ENCODE results near the gene MST1R.

MST1R gene

GRCh38 chr3:49883998-49884397 lies 19.7 kb downstream of the MST1R start:
- no peak for TF ChIP-seq CTCF (IDR thresholded peaks at IDR 0.05; ENCODE audit: low read depth, low read length)

GRCh38 chr3:49882166-49882565 lies 21.5 kb downstream of the MST1R start:
- no peak for DNase-seq (ENCODE audit: extremely low read depth, low read depth)
- no peak for TF ChIP-seq CTCF (IDR thresholded peaks at IDR 0.05; ENCODE audit: low read depth, low read length)

More at GRCh38 chr3:49883998-49884397, 19.7 kb downstream of the MST1R start:
- DNase-seq (ENCODE audit: extremely low read depth, low read depth) = no peak

- DNase-seq (ENCODE audit: extremely low read depth, low read depth) = no peak
- no peak for TF ChIP-seq CTCF (IDR thresholded peaks at IDR 0.05; ENCODE audit: low read depth, low read length)
Observed at GRCh38 chr3:49880581-49881315, 22.9 kb downstream of the MST1R start.

GRCh38 chr3:49879721-49880120 lies 24.0 kb downstream of the MST1R start:
- DNase-seq (ENCODE audit: extremely low read depth, low read depth) = no peak
- TF ChIP-seq CTCF (IDR thresholded peaks at IDR 0.05; ENCODE audit: low read depth, low read length) = no peak

- TF ChIP-seq CTCF (IDR thresholded peaks at IDR 0.05; ENCODE audit: low read depth, low read length) = no peak
- no peak for DNase-seq (ENCODE audit: extremely low read depth, low read depth)
Observed at GRCh38 chr3:49878686-49879085, 25.0 kb downstream of the MST1R start.

GRCh38 chr3:49877716-49878115 lies 26.0 kb downstream of the MST1R start:
- TF ChIP-seq CTCF (IDR thresholded peaks at IDR 0.05; ENCODE audit: low read depth, low read length) = no peak
- no peak for DNase-seq (ENCODE audit: extremely low read depth, low read depth)

GRCh38 chr3:49876567-49876966 lies 27.1 kb downstream of the MST1R start:
- TF ChIP-seq CTCF (IDR thresholded peaks at IDR 0.05; ENCODE audit: low read depth, low read length) = no peak
- no peak for DNase-seq (ENCODE audit: extremely low read depth, low read depth)
